ENCODE measurements around the gene MGST2.

- TF ChIP-seq POLR2A (IDR thresholded peaks at IDR 0.05; ENCODE audit: low read length), result no peak
- TF ChIP-seq GATA1 (IDR thresholded peaks at IDR 0.05; ENCODE audit: low read depth, low read length), result no peak
These were observed 70.0 kb downstream of the MGST2 start for GRCh38 chr4:139735381-139736273.
